Measurements from ENCODE around the gene ALDH3B1.
A peak's percentile ranks its signal among the peaks of the same experiment; 100 is the strongest.

ALDH3B1 gene

GRCh38 chr11:68028802-68029545 is 18.8 kb downstream of the ALDH3B1 start:
- TF ChIP-seq, protein P1, sequence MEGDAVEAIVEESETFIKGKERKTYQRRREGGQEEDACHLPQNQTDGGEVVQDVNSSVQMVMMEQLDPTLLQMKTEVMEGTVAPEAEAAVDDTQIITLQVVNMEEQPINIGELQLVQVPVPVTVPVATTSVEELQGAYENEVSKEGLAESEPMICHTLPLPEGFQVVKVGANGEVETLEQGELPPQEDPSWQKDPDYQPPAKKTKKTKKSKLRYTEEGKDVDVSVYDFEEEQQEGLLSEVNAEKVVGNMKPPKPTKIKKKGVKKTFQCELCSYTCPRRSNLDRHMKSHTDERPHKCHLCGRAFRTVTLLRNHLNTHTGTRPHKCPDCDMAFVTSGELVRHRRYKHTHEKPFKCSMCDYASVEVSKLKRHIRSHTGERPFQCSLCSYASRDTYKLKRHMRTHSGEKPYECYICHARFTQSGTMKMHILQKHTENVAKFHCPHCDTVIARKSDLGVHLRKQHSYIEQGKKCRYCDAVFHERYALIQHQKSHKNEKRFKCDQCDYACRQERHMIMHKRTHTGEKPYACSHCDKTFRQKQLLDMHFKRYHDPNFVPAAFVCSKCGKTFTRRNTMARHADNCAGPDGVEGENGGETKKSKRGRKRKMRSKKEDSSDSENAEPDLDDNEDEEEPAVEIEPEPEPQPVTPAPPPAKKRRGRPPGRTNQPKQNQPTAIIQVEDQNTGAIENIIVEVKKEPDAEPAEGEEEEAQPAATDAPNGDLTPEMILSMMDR (IDR thresholded peaks at IDR 0.05; ENCODE audit: control insufficient read depth, insufficient read depth, low read depth, low read length, missing control alignments) = no peak
- no peak overlapping the region; the same call in 1 of the 2 replicates for H3K4me3 ChIP-seq (ENCODE audit: control insufficient read depth, low read depth, low read length)
- DNase-seq (ENCODE audit: low read depth) = no peak

- DNase-seq (ENCODE audit: low read depth) = peak; percentile 96
- peak within 1 kb of the TSS; percentile 80 for H3K4me3 ChIP-seq (ENCODE audit: control insufficient read depth, low read depth, low read length)
- TF ChIP-seq, protein P1 (IDR thresholded peaks at IDR 0.05; ENCODE audit: control insufficient read depth, insufficient read depth, low read depth, low read length, missing control alignments) = no peak
These were observed 20.4 kb downstream of the ALDH3B1 start, which contains the start of gene NDUFS8 for GRCh38 chr11:68030318-68031143. Gene NDUFS8, plus strand, starts transcription at chr11:68030681. Its CDS starts 1,471 bp downstream, at chr11:68032152.

GRCh38 chr11:68031144-68031464 is 21.0 kb downstream of the ALDH3B1 start:
- DNase-seq (ENCODE audit: low read depth) = no peak
- TF ChIP-seq, protein P1 (IDR thresholded peaks at IDR 0.05; ENCODE audit: control insufficient read depth, insufficient read depth, low read depth, low read length, missing control alignments) = no peak
- peak overlapping the region; percentile 80 for H3K4me3 ChIP-seq (ENCODE audit: control insufficient read depth, low read depth, low read length)

GRCh38 chr11:68032003-68032402 is 21.9 kb downstream of the ALDH3B1 start:
- TF ChIP-seq, protein P1 (IDR thresholded peaks at IDR 0.05; ENCODE audit: control insufficient read depth, insufficient read depth, low read depth, low read length, missing control alignments) = no peak
- no peak overlapping the region for H3K4me3 ChIP-seq (ENCODE audit: control insufficient read depth, low read depth, low read length)
- DNase-seq (ENCODE audit: low read depth) = no peak

- no peak for DNase-seq (ENCODE audit: low read depth)
- TF ChIP-seq, protein P1 (IDR thresholded peaks at IDR 0.05; ENCODE audit: control insufficient read depth, insufficient read depth, low read depth, low read length, missing control alignments) = no peak
- no peak overlapping the region for H3K4me3 ChIP-seq (ENCODE audit: control insufficient read depth, low read depth, low read length)
These were observed 23.0 kb downstream of the ALDH3B1 start for GRCh38 chr11:68032997-68033707.

- TF ChIP-seq, protein P1 (IDR thresholded peaks at IDR 0.05; ENCODE audit: control insufficient read depth, insufficient read depth, low read depth, low read length, missing control alignments) = no peak
- no peak overlapping the region for H3K4me3 ChIP-seq (ENCODE audit: control insufficient read depth, low read depth, low read length)
- DNase-seq (ENCODE audit: low read depth) = no peak
These were observed 23.6 kb downstream of the ALDH3B1 start for GRCh38 chr11:68033708-68034045.
